GM18520 (cell line): ENCODE measurements around the gene NTN1.

Experiments used
- ATAC-seq: cut with Tn5 transposase; IDR thresholded peaks from one replicate; pipeline ENCODE4 v1.9.1; 2021; ENCODE audit not compliant: unreplicated experiment

Gene NTN1

DNA sequence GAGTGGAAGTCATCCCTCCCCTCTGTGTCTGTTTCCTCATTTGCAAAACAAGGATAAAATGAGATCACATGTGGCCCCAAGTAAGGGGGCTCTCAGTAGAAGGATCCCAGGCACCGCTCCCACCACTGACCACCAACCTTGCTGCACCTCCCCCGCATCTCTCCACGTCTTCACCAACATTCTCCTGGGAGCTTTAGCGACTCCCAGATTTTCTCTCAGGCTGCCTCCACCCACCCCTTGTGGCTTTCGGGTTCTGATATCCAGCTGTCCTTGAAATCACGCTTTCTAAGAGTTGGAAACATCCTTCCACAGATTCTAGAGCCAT, 16.4 kb upstream of the NTN1 start:
- no peak for ATAC-seq

DNA sequence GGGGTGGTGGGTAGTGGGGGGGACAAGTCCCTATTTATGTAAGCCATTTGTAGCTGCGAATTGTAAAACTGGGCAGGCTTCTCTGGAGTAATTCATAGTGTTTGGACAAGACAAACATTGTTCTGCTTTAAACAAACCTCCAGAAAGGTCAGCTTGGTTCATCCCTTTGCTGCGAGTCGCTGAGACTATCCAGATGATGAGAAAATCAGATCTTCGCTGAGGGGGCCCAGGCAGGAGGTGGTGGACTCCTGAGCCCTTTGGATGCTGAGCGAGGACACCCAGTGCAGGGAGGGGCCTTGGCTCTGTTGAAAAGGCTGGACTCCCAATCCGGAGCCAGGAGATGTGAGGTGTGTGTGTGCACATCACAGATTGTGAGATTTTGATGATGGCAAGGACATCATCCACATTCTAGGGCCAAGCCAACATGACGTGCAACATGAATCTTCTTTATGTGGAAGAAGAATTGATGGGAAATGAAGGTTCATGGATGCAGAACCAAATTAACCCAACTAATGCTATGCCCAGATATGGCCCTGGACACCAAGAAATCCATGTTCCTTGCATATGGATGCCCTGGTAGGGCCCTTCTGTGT, 15.0 kb upstream of the NTN1 start:
- no peak for ATAC-seq

DNA sequence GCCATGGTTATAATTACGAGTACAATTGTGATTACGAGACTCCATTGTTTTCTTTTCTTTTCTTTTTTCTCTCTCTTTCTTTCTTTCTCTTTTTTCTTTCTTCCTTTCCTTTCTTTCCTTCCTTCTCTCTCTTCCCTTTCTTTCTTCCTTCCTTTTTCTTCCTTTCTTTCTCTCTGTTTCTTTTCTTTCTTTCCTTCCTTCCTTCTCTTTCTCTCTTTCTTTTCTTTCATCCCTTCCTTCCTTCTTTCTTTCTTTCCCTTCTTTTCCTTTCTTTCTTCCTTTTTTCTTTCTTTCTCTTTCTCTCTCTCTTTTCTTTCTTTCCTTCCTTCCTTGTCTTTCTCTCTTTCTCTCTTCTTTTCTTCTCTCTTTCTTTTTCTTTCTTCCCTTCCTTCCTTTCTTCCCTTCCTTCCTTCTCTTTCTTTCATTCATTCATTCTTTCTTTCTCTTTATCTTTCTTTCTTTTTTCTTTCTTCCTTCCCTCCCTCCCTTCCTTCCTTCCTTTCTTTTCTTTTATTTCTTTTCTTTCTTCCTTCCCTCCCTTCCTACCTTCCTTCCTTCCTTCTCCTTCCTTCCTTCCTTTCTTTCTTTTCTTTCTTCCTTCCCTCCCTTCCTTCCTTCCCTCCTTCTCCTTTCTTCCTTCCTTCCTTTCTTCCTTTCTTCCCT, 14.1 kb upstream of the NTN1 start:
- no peak for ATAC-seq

DNA sequence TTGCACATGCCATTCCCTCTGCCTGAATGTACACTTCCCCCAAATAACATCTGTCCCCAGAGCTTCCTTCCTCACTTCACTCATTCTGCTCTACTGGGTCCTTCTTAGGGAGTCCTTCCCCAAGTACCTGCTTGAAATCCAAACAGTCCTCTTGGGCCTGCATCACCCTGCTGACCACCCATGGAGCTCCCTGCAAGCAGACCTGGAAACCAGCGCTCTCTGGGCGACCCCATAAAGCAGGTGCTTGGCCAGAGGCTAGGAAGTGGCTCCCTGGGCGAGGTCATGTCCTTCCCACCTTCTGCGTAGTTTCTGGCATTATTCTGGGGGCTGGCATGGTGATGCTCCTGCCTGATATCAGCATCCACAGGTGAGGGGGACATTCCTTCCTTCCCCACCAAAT, 12.2 kb upstream of the NTN1 start:
- ATAC-seq, result no peak

DNA sequence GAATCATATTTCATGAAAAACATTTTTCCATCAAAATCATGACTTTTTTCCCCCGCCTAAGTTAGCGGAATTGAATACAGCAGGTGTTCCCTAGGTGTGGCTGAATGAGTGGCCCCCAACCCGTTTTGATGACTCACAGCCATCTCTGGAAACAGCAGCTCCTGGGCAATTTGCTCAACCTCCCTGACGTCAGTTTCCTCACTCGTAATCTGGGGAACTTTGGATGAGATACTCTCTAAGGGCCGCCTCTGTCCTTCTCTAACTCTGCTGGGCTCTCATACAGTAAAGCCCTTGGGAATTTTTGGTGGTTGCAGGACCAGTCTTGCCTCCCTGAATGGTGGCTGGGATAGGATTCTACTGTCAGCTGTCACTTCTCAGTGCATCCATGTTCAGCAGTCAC, 11.6 kb upstream of the NTN1 start:
- ATAC-seq, result no peak

DNA sequence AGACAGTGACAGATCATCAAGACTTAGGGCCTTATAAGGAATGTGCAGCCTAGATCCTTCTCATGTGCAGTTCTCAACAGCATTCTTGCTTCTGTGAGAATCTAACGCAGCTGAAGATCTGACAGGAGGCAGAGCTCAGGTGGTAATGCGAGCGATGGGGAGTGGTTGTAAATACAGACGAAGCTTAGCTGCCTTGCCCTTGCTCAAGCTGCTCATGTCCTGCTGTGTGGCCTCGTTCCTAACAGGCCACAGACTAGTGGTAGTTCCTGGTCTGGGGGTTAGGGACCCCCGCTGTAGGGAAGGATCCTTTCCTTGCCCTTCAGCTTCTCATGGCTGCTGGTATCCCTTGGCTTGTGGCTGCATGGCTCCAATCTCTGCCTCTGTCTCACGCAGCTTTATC, 10.3 kb upstream of the NTN1 start:
- ATAC-seq, result no peak

DNA sequence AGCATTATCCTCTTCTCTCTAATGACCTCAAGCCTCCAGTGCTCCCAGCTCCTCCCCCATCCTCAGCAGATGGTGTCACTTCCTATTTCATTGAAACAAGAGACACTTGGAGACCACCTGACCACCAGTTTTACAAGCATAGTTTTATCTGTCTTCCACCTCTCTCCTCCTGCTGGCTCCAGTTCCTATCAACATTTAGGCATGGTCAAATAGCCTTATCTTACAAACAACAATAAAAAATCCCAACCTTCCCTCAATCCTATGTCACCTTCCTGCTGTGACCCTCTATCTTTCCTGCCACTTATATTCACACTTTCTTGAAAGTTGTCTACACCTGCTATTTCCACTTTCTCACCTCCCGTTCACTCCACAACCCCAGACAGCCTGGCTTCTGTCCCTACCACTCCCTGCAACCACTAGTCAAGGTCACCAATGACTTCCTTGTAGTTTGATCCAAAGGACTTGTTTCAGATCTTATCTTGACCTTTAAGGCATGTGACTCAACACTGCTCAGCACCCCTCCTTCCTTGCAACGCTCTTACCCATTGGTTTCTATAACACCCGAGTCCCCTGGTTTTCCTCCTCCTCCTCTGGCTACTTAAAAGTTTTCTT, 4.3 kb upstream of the NTN1 start:
- no peak for ATAC-seq

DNA sequence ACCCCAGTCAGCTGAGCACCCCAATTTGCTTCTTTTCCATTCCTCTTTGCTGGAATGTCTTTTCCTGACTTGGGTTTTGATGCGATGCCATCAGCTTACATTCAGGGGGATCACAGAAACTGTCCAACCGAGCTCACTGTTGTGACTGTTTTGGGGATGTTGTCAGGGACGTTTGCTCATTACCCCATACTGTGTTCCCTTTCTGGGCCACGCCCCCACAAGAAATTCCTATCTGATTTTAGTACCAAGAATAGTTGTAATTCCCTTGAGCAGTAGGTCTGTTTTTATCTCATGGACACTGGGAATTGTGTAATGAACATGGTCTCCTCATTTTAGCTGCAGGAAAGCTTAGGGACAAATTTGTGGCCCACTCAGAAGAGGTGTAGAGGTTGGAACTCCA, 2.6 kb upstream of the NTN1 start:
- no peak for ATAC-seq

DNA sequence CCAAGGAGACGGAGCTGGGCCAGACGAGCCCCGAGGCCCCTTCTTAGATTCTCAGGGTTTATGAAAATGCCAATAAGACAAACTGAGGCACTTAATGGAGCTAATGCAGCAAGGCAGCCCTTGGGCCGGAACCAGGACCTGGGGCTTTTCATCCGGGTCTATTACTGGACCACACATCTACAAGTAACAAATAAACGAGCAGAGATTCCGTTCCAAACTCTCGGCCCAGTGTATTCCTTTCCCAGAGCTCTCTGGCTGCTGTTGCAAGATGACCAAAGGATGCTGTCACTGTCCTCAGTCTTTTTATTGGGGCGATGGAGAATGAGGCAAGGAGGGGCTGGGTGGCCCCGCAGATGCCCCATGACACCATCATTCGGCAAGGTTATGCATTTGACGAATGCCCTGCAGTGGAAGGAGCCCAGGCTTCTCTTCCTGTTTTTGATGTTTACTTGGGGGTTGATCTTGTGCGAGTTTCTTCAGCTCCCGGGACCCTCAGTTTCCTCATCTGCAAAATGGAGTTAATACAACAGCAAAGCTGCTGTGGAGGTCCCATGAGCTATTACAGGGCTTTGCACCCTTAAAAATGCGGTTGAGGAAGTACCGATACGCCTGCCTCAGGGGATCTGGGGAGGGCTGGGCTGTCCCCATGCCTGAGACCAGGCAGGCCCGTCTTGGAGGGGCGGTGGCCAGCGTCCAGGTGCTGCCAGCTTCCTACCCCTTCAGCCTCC, 1.1 kb upstream of the NTN1 start:
- ATAC-seq, result no peak

DNA sequence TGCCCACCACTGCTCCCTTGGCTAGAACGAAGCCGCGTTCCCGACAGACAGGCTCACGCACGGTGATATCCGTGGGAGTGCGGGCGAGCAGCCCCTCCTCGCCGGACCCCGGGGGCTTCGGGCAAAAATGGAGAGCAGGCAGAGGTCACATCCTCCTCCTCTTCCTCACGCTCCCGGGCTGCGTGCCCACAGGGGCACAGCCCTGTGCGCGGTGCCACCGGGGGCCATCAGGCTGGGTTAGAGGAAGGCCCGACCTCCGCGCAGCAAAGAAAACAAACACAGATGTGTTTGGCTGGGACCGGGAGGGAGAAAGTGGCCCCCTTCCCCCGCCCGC, 519 bp upstream of the NTN1 start:
- ATAC-seq, result no peak

DNA sequence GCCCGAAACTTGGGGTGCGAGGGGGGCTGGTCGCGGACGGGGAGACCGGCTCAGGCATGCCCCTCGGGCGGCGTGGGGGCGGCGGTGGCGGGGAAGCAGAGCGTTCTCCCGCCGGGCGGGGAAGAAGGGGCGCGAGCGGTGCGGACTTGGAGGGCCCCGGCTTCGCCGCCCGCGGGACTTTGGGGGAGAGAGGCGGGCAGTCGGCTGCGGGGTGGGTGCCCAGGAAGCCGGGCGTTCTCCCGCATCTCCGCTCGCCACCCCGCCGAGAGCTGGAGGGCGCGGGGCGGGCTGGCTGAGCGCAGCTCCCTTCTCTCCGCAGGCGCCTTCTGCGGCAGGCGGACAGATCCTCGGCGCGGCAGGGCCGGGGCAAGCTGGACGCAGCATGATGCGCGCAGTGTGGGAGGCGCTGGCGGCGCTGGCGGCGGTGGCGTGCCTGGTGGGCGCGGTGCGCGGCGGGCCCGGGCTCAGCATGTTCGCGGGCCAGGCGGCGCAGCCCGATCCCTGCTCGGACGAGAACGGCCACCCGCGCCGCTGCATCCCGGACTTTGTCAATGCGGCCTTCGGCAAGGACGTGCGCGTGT, 772 bp downstream of the NTN1 start:
- ATAC-seq, result no peak

DNA sequence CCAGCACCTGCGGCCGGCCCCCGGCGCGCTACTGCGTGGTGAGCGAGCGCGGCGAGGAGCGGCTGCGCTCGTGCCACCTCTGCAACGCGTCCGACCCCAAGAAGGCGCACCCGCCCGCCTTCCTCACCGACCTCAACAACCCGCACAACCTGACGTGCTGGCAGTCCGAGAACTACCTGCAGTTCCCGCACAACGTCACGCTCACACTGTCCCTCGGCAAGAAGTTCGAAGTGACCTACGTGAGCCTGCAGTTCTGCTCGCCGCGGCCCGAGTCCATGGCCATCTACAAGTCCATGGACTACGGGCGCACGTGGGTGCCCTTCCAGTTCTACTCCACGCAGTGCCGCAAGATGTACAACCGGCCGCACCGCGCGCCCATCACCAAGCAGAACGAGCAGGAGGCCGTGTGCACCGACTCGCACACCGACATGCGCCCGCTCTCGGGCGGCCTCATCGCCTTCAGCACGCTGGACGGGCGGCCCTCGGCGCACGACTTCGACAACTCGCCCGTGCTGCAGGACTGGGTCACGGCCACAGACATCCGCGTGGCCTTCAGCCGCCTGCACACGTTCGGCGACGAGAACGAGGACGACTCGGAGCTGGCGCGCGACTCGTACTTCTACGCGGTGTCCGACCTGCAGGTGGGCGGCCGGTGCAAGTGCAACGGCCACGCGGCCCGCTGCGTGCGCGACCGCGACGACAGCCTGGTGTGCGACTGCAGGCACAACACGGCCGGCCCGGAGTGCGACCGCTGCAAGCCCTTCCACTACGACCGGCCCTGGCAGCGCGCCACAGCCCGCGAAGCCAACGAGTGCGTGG, 1.5 kb downstream of the NTN1 start:
- ATAC-seq, result no peak

DNA sequence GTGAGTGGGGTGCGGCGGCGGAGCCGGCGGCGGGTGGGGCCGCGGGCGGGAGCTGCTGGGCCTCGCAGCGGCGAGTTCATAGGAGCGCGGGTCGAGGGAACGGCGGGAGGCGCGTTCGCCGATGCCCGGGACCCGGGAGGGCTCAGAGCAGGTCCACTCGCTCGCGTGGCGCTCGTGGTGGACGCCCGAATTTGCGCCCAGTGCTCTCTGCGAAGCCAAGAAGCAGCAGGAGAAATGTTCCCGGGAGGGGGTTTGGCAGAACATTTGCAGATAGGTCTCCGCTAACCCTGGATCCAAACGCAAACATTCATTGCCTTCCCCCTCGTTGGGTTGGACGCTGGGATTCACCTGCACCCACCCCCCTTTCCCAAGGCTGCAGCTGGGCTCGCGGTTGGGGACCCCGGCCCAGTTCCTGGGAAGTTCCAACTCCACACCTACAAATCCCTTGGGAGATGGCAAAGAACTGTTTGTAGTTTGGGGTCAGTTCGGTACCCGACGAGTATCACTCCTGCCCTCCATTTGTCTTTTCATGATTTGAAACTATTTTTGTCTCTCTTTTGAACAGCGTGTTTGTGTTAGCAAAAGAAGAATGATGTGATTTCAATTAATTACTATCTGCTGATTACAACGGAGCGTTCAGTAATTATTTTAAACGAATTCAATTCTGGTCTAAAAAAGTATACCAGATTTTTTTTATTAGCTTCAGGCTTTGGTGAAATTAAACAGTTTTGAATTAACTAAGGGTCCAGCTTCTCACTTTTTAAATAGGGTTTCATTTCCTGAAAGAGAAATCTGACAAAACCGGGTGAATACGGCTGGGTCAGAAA, 2.3 kb downstream of the NTN1 start:
- no peak for ATAC-seq

DNA sequence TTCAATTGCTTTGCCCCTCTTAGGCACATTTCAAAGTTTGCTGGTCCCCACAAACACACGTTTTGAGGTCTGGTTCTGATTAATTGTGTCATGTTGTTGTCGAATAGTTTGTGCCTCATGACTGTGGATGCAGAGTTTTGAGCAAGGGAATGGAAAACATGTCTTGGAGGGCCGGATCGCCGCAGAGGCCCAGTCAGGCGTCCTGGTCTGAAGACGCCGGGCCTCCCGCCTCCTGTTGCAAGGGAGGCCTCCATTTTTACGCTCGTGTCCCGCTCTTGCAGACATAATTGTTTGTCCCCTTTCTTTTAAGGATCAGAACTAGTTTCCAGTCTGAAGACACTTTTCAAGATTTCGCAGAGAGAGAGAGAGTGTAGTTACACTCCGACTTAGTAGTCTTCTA, 3.2 kb downstream of the NTN1 start:
- no peak for ATAC-seq

DNA sequence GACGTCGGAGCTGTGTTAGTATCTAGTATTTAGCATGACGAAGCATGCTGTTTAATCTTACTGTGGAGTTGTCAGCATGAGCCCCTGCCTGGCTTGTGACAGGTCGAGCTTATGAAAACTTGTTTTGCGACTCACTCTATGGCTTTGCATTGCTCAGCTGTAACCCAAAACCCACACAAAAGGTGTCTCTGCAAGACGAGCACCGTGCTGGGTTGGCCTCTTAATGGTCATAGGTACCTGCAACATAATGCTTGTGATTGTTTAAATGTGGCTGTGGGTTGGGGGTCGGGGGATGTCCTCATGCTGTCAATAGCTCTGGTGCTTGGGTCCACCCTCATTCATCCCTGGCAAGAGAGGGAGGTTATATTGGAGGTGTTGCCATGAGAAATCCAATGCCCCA, 5.4 kb downstream of the NTN1 start:
- no peak for ATAC-seq

DNA sequence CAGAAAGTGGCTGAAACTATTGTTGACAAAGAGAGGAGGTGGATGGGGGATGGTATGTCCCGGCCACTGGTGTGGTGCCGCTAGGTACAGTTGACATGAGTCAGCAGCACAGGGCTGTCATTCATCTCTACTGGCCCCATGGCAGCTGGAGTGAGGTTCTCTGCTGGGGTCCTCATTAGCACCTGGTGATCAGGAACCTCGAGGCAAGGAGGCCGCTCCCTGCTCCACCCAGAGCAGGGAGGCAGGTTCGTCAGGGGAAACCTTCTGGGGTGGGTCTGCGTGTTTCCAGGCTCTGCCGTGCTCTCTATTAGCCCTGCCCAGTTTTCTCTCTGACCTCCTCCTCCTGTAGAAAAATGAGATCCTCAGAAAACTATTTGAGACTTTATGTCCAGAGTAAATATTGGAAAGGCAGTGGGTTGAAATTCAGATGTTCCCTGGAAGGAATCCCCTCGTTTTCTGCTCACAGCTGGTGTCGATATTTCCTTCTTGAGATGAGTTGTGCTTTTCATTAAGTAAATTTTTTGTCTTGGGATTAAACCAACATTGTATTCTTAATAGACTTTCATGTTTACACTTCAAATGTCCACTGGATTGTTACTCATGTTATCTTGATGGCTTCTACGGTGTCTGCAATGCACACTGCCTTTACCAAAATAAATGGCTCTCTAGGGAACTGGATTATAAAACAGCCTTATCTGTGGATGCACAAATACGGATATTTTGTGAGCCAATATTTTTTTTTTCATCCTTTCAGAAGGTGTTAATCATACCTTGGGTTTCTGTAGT, 7.1 kb downstream of the NTN1 start:
- ATAC-seq, result no peak

DNA sequence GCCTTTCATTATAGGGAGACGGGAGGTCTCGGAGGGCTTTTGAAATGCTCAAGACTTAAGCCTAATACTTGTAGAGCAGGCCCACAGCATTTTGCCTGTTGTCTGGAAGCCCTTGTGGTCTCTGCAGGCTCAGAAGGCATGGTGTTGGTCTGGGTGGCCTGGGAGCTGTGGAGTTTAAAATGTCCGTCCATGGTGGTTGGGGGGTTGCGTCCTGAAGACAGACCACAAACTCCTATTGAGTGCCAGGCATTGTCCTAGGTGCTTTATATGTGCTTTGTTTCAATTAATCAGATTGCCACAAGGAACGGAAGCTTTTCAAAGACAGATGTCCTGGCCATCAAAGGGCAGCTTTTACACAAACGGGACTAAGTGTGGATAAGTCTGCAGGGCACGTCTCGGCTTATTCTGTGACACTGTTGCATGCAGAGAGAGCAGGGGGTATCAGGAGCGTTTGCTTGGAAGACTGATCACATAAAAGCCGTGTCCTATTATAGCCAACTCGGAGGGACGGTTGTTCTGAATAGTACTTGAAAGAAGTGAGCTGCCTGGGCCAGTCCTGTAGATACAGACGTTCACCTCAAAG, 7.8 kb downstream of the NTN1 start:
- no peak for ATAC-seq

DNA sequence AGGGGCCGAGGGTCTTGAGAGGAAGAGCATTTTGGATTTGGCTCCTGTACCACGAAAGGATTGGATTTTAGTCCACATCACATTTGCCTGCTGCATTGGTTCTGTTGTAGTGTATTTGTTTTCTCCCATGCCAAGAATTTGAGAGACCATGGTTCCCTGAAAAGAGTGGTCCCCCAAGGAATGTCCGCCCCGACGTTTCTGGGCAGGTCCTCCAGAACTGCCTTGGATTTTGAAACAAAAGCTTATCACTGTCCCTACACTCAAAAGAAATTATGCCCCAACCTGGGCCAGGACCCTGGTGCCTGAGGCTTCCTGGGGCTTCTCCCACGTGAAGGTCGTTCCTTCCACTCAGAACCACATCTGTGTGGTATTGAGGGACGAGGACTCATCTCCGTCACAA, 10.8 kb downstream of the NTN1 start:
- no peak for ATAC-seq

DNA sequence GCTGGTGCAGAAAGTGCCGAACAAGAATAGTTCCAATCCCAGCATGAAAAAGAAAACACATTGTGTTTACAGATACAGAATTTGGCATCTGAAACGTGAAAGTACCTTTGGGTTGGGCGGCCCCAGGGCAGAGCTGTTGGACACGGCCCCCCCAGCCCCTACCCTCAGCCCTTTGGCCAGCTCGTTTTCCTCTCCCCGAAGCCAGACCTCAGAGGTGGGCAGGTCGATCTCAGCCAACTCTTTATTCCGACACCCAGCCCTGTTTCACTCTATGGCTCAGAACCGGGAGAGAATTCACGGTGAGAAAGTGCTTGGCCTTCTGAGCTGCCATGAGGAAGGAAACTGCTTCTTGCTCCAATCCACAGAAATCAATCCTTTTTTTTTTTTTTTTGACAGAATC, 11.3 kb downstream of the NTN1 start:
- no peak for ATAC-seq
